Activated CD4-positive, alpha-beta T cell treated with anti-CD3 and anti-CD28 coated beads, Interleukin-10, Interleukin-2, amounts not matched to agents 100 ng/mL and 50 ng/mL, durations not matched to agents 16 hours and 8 hours (primary cell): ENCODE data around the gene LINGO1.

ENCODE experiments used
- DNase-seq: peaks from one replicate; pipeline ENCODE4 v3.0.0-alpha.2; 2020

Gene LINGO1

GRCh38 chr15:77567202-77567601 is 65.5 kb downstream of the LINGO1 start:
- DNase-seq = no peak

GRCh38 chr15:77566092-77566491 is 66.6 kb downstream of the LINGO1 start:
- no peak for DNase-seq

DNA sequence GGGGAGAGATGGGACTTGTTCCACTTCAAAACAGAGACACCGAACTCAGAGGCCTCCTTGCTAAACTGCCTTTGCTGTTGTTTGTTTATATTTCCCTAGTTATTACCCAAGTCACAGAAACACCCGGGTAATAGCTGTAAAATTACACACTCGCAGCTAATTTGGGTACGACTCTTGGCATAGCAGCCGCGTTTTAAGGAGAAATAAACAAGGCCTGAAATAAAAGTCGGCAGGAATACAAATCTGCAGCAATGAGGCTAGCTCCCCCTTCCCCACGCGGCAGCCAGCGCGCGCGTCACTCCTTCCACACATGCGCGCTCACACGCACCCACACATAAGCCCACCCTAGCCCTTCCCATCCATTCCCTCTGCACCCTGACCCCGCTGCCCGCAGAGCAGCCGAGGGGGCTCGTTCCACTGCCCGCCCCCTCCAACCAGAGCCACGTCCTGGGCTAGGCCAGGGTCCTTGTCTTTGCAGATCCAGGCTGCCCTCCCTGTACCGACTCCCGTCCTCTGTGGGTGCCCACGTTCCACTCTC is 67.3 kb downstream of the LINGO1 start:
- no peak for DNase-seq

DNA sequence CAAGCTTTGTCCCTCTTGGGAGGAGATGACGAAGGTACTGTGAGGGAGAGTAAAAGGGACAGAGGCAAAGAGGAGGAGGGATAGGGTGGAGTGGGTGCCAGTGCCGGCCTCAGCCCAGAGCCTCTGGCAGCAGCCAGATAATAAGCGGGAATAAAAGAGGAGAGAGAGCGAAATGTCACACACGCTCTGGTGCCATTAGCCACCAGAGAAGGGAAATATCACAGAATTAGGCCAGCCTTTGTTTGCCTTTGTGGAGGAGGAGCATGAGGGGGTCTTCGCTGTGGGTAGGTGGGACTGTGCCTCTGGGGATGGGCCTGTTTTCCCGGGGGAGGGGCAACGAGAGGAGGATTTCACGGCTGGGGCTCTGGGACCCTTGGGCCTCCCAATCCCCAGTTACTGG is 67.8 kb downstream of the LINGO1 start:
- DNase-seq = no peak

GRCh38 chr15:77564341-77564740 is 68.4 kb downstream of the LINGO1 start:
- no peak for DNase-seq

DNA sequence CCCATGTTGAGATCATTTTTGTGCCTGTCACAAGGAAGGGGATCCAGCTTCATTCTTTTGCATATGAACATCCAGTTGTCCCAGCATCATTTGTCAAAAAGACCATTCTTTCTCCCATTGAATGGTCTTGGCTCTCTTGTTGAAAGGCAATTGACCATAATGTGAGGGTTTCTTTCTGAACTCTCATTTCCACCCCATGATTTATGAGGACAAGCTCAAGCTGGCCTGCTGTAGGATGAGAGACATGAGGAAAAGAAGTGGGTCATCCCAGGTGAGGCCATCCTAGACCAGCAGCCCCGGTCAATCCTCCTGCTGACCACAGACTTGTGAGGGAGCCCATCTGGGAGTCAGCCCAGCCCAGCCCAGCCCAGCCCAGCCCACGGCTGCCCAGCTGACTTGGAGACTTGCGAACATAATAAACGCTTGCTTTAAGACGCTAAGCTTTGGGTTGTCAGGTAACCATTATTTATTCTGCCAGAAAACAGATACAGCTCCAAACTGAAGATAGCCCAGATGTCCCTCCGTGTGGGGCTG is 69.0 kb downstream of the LINGO1 start:
- no peak for DNase-seq
